G401 (cell line): ENCODE data around the gene C2orf15. TPM values are rescaled to one million over a fixed set of nuclear protein-coding genes. Genes with fewer than 3 reads are reported as not detected.
"Not testable (repeated sequence)": the region's sequence is repeated elsewhere in the genome, so short reads cannot be mapped to it uniquely, and the experiment has no call there.

Experiments
- DNase-seq: peaks from one replicate; pipeline ENCODE4 v3.0.0-alpha.2; 2015; ENCODE audit warnings: low spot score
- in situ Hi-C: cut with HindIII; loops from 2 replicates; pipeline ENCODE4 v1.10.0; 2016; ENCODE audit warnings: low sequenced_read_pairs, mixed read lengths
- total RNA-seq: library from RNA; depleted of rRNA; stranded (reverse); fragments of >200 nt; shearing (Covaris generic); gene quantifications from 2 replicates; pipeline ENCODE4 v1.2.3, GENCODE V29; 2014

The C2orf15 gene
- total RNA-seq, 1 experiment from 2014 or later = 2.4 TPM

- in situ Hi-C loops = no loop called here
- no peak for DNase-seq
These were observed 17.1 kb downstream of the C2orf15 start for GRCh38 chr2:99158599-99158998.

GRCh38 chr2:99159594-99159993 lies 18.1 kb downstream of the C2orf15 start:
- in situ Hi-C loops = no loop called here
- no peak for DNase-seq

- DNase-seq = no peak
- in situ Hi-C loops = no loop called here
These were observed 24.7 kb downstream of the C2orf15 start for GRCh38 chr2:99166218-99166617.

GRCh38 chr2:99169534-99169933 lies 28.0 kb downstream of the C2orf15 start:
- in situ Hi-C loops = no loop called here
- no peak for DNase-seq

GRCh38 chr2:99171377-99172140 lies 30.1 kb downstream of the C2orf15 start:
- in situ Hi-C loops = no loop called here

GRCh38 chr2:99180755-99181623 lies 39.5 kb downstream of the C2orf15 start, which contains the start of the genes MITD1 and MRPL30:
TSS of gene MITD1 (minus strand) at chr2:99181058. CDS start at chr2:99180981, 77 bp downstream.
TSS of gene MRPL30 (plus strand) at chr2:99181184. CDS start at chr2:99186204, 5,020 bp downstream.
- peak; percentile 96 for DNase-seq
- in situ Hi-C loops = no loop called here

More at GRCh38 chr2:99171377-99172140, 30.1 kb downstream of the C2orf15 start:
- no peak for DNase-seq

- no peak for DNase-seq
- in situ Hi-C loops = no loop called here
These were observed 40.1 kb downstream of the C2orf15 start for GRCh38 chr2:99181624-99182000.

- in situ Hi-C loops = no loop called here
- DNase-seq = no peak
These were observed 41.5 kb downstream of the C2orf15 start for GRCh38 chr2:99183025-99183424.

GRCh38 chr2:99184811-99185210 lies 43.3 kb downstream of the C2orf15 start:
- peak; percentile 87 for DNase-seq
- in situ Hi-C loops = no loop called here

- in situ Hi-C loops = no loop called here
- no peak for DNase-seq
These were observed 45.5 kb downstream of the C2orf15 start for GRCh38 chr2:99187011-99187410.

GRCh38 chr2:99188357-99188756 lies 46.9 kb downstream of the C2orf15 start:
- no peak for DNase-seq
- in situ Hi-C loops = no loop called here

- DNase-seq = no peak
- in situ Hi-C loops = no loop called here
These were observed 49.0 kb downstream of the C2orf15 start for GRCh38 chr2:99190548-99190947.

GRCh38 chr2:99192364-99192763 lies 50.9 kb downstream of the C2orf15 start:
- in situ Hi-C loops, DNase-seq: not testable (repeated sequence)

- in situ Hi-C loops = no loop called here
- DNase-seq = no peak
These were observed 56.8 kb downstream of the C2orf15 start for GRCh38 chr2:99198103-99198841.

- DNase-seq = no peak
- in situ Hi-C loops = no loop called here
These were observed 58.7 kb downstream of the C2orf15 start for GRCh38 chr2:99200076-99200800.
